Activated CD8-positive, alpha-beta memory T cell treated with anti-CD3 and anti-CD28 coated beads, Interleukin-2, amount 50 U/mL, for 1 hour (primary cell): ENCODE data around the gene KIF16B.
A peak's percentile ranks its signal among the peaks of the same experiment; 100 is the strongest.
"Not testable (repeated sequence)": the region's sequence is repeated elsewhere in the genome, so short reads cannot be mapped to it uniquely, and the experiment has no call there.

Experiments used
- DNase-seq: peaks from one replicate; pipeline ENCODE4 v3.0.0-alpha.2; 2020; ENCODE audit errors: extremely low read depth

KIF16B gene

GRCh38 chr20:16573001-16573965 is at the start of gene KIF16B:
KIF16B (minus strand) TSS chr20:16573448; CDS start chr20:16573275, 173 bp downstream.
- peak; percentile 33 for DNase-seq

GRCh38 chr20:16622501-16622900 is 49.3 kb upstream of the KIF16B start:
- DNase-seq: no peak

- no peak for DNase-seq
Observed at GRCh38 chr20:16621435-16622141, 48.3 kb upstream of the KIF16B start.

GRCh38 chr20:16620961-16621360 is 47.7 kb upstream of the KIF16B start:
- no peak for DNase-seq

- DNase-seq: no peak
Observed at GRCh38 chr20:16619953-16620352, 46.7 kb upstream of the KIF16B start.

- no peak for DNase-seq
Observed at GRCh38 chr20:16617056-16617455, 43.8 kb upstream of the KIF16B start.

GRCh38 chr20:16616317-16616716 is 43.1 kb upstream of the KIF16B start:
- no peak for DNase-seq

- no peak for DNase-seq
Observed at GRCh38 chr20:16615199-16615598, 42.0 kb upstream of the KIF16B start.

- no peak for DNase-seq
Observed at GRCh38 chr20:16613954-16614353, 40.7 kb upstream of the KIF16B start.

GRCh38 chr20:16612706-16613105 is 39.5 kb upstream of the KIF16B start:
- no peak for DNase-seq

- no peak for DNase-seq
Observed at GRCh38 chr20:16611817-16612216, 38.6 kb upstream of the KIF16B start.

GRCh38 chr20:16609066-16609465 is 35.8 kb upstream of the KIF16B start:
- DNase-seq: no peak

GRCh38 chr20:16608277-16608650 is 35.0 kb upstream of the KIF16B start:
- DNase-seq: no peak

GRCh38 chr20:16607364-16608276 is 34.4 kb upstream of the KIF16B start:
- DNase-seq: no peak

- no peak for DNase-seq
Observed at GRCh38 chr20:16606468-16607070, 33.3 kb upstream of the KIF16B start.

- no peak for DNase-seq
Observed at GRCh38 chr20:16601047-16601446, 27.8 kb upstream of the KIF16B start.

GRCh38 chr20:16599257-16599656 is 26.0 kb upstream of the KIF16B start:
- DNase-seq: no peak

- DNase-seq: no peak
Observed at GRCh38 chr20:16596991-16597390, 23.7 kb upstream of the KIF16B start.

- DNase-seq: not testable (repeated sequence)
Observed at GRCh38 chr20:16596404-16596803, 23.2 kb upstream of the KIF16B start.

GRCh38 chr20:16595376-16595775 is 22.1 kb upstream of the KIF16B start:
- DNase-seq: no peak

GRCh38 chr20:16590041-16590633 is 16.9 kb upstream of the KIF16B start:
- no peak for DNase-seq
